GM18861 (cell line): ENCODE results near the gene CEP76.

Source experiments
- ATAC-seq: cut with Tn5 transposase; IDR thresholded peaks from one replicate; pipeline ENCODE4 v1.9.1; 2021; ENCODE audit not compliant: unreplicated experiment

The CEP76 gene

DNA sequence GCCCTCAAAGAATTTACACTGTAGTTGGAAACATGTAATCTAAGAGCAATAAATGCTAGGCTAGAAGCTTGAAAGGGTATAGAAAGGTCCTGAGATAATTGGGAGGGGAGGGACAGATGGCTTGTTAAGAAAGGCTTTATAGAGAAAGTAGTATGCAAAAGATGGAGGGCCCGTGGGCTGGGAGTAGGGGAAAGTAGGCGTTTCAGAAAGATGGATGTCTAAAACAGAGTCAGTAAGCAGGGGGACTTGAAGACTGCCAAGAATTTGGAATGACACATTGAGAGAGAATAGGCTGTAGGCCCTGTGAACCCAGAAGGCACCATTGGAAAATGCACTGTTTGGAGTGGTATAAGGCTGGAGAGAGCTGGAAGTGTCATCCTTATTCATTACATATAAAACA is 1.1 kb upstream of the CEP76 start:
- ATAC-seq = no peak

DNA sequence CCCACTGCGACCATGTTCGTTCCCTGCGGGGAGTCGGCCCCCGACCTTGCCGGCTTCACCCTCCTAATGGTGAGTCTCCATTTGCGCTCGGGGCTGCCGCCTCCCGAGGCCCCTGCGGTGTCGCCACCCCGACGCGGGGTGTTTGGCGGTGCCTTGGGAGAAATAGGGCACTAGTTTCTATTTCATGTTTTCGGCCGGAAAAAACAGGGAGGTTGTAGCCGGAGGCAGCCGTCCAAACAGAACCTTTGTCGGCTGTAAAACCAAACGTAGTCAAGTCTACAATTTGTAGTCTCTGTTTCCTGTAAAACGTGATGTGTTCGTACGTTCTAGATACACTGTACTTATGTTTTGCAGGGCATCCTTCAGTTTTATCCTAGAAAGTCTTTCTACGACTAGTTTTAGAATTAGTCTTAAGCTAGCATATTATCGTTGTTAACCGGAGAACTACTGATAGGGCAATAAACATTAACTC is 609 bp upstream of the CEP76 start:
- ATAC-seq = no peak

DNA sequence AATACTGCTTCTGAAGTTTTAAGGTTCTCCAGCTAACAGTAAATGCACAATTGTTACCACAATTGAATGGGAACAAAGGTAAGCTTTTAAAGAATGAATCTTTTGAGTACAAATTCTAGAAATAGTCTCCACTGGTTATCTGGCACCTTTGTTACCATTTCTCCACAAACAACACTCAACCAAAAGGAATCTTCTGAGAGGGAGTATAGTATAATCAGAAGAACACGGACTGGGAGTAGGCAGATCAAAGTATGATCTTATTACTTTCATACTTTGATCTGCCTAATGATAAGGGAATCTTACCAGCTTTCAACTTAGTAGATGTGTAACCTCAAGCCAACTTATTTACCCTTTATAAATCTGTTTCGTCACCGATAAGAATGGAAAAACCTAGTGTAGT is 1.4 kb downstream of the CEP76 start:
- ATAC-seq = no peak

DNA sequence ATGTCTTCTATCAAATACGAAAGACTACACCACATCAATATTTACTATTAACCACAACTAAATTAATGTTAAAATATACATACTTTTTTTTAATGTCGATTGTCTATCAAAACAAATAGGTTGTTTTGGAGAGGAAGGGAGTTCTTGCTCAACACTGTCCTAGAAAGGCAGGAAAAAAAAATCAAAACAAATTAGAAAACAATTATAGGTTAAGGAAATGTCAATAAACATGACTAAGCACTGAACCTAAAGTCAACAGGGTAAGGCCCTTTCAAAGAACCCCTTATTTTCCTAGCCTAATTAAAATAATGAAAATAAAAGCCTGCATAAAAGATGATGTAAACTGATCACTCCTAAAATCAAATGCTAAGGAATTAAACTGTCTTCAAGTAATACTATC is 2.8 kb downstream of the CEP76 start:
- ATAC-seq = no peak

DNA sequence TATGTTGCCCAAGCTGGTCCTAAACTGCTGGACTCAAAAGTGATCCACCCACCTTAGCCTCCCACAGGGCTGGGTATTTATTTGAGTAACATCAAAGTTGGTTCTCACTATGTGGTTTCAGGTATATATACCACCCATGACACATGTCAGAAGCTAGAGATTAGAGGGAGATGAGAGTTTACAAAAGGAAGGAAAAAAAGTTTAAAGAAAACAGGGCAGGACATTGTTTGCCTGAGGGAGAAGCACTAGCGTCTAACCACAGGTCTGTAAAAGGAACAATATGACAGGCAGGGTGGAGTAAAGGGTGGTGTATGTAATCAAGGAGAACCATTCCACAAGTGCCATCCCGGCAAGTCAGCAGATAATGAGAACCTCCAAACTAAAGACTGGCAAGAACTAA is 8.5 kb downstream of the CEP76 start:
- ATAC-seq = no peak

DNA sequence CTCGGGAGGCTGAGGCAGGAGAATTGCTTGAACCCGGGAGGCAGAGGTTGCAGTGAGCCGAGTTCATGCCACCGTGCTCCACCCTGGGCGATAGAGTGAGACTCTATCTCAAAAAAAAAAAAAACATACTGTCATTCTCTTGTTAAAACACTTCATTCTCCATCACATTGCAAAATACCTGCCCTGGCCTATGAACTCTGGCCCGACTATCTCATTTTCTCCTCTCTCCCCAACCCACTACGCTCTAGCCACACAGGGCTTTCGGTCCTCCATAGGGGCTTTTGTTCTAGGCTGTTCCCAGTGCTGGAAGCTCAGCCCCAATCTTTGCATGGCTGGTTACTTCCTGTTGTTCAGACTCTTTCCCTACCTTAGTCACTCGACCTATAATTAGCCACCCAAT is 10.3 kb downstream of the CEP76 start:
- no peak for ATAC-seq

DNA sequence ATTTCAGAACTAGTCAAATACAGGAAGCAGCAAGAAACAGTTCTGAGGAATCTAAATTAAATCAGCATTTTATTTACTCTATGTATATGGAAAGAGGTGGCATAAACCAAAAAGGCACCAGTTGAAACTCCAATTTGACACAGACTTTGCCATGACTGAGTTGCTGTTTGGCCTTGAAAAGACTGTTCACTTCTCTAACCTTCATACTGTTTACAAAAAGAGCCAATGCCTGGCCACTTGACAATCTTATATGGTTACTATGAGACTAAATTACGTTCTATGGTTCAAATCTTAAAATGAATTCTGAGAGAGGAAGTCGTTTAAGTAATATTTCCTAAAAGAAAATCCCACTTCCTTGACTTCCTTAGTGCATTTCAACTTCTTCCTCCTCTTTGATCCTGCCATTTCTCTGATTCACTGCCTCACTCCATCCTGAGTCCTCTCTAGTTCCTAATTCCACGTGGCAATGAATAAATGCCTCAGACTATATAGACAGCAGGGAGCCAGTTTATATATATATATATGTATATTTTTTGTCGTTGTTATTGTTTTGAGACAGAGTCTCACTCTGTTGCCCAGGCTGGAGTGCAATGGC is 13.2 kb downstream of the CEP76 start:
- no peak for ATAC-seq

DNA sequence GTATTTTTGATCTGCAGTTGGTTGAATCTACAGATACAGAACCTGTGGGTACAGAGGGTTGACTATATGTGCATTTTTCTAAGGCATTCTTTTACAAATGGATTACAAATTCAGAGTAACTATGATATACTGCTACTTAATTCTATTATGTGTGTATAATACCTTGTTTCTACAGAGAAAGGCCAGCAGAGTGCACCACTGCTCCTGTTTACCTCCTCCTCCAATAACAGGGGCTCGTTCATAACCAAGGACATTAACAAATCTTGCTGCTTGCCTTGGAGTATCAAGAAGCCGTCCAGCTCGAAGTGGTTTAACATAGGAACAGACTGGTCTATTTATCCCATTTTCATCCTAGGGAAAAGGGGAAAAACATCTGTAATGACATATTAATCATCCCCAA is 16.4 kb downstream of the CEP76 start:
- ATAC-seq = no peak

DNA sequence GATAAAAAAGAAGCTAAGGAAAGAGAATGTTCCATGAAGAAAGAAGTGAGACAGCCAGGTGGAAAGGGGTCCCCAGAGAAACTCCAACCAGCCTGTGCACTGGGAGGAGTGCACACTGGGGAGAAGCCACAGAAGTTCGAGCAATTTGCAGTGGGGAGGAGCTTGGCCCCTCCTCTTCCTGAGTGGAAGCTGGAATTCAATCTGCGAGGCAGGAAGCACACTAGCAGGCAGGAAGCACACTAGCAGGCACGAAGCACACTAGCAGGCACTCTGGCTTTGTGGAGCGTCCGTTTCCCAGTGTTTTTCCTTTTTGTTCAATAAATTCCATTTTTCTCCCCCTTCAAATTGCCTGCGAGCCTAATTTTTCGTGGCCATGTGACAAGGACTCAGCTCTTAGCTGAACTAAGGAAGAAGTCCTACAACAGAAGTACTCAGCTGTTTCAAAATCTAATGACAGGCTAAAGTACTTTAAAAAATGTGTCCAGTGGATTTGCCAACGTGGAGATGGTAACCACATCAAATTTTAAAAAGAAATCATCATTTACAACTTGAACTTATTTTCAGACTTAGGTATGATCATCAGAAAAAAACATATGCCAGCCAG is 23.2 kb downstream of the CEP76 start:
- no peak for ATAC-seq

DNA sequence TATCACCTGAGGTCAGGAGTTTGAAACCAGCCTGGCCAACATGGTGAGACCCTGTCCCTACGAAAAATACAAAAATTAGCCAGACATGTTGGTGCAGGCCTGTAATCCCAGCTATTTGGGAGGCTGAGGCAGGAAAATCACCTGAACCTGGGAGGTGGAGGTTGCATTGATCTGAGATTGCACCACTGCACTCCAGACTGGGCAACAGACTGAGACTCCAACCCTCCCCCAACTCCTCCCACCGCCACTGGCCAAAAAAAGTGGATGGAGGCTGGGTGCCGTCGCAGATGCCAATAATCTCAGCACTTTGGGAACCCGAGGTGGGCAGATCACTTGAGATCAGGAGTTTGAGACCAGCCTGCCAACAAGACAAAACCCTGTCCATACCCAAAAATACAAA is 34.5 kb downstream of the CEP76 start:
- no peak for ATAC-seq

DNA sequence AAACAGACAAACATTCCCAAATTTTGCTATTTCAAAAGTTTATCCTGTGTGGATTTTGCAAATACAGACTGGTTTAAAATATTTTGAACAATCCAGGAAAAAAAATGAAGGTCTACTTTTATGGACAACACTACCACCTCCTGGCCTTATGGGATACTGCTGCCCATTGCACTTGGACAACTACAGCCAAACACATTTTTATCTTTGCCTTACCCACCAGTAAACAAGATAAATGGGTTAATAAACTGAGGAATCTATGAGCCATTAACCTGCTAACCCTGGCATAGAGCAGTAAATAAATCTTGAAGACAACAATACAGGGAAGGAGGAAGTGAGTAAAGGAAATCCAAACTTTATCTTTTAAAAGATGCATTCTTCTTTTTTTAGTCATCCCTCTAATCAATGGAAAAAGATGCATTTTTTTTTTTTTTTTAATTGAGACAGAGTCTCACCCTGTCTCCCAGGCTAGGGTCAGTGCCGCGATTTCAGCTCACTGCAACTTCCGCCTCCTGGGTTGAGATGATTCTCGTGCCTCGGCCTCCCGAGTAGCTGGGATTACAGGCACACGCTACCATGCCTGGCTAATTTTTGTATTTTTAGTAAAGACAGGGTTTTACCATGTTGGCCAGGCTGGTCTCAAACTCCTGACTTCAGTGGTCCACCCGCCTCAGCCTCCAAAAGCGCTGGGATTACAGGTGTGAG is 42.5 kb downstream of the CEP76 start:
- no peak for ATAC-seq

DNA sequence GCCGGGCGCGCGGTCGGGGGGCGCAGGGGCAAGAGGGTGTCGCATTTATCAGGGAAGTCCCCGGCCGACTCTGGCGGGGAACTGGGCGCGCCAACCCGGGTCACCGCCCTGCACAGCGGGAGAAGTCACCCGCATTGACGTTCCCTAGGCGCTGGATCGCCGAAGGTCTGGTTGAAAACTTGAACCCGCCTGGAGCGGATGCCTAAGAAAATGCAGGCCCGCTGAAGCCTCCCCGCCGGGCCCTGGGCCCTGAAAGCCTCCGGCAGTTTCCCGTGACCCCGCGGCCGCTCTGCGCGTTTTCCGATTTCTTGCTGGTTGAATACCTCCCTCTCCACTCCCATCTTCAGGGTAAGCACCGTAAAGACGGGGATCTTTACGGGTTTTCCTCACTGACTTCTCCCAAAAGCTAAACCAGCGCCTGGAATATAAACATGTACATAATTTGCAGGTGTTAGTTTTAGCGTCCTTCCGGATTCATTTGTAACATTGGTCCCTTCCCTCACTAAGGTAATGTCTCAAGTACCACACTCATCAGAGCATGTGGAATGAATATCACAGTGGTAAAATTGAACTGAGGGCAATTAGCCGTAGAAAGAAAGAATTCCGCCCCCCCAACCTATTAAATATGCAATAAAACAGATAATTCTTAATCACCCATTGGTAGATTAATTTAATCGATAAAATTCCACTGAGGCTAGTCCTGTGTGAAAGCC is 43.9 kb downstream of the CEP76 start:
- no peak for ATAC-seq

DNA sequence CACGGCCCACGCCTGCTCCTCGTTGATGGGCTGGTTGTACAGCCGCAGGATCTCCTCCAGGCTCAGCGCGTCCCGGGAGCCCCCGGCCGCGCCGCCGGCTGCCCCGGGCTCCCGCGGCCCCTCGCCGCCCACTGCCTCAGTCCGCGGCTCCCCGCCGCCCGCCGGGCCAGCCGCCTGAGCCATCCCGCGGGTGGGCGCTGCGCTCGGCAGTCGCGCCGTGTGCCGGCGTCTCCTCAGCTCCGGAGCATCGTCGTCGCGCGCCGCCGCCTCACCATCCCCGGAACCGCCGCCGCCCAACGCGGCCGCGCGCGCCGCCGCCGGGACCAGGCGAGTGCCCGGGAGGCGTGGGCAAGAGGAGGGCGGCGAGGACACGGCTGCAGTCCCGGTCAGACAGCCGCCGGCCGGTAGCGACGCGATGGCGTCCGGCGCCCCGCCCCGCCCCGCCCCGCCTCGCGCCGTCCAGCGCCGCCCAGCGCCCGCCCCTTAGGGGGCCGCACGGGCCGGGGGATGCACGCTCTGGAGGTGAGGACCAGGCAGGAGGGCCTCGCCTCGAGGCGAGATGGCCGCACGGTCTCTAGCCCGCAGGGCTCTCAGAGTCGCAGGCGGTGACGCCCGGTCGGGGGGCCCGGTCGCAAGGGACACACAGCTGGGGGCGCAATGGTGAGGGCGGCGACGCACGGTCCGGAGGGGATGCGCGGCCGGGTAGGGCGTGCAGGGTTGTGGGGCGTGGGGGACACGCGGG is 44.7 kb downstream of the CEP76 start, which contains the start of gene SPIRE1:
SPIRE1 (minus strand) TSS at position 424 of the 742 bp plus-strand sequence; CDS start at position 183, 241 bp downstream.
- no peak for ATAC-seq

DNA sequence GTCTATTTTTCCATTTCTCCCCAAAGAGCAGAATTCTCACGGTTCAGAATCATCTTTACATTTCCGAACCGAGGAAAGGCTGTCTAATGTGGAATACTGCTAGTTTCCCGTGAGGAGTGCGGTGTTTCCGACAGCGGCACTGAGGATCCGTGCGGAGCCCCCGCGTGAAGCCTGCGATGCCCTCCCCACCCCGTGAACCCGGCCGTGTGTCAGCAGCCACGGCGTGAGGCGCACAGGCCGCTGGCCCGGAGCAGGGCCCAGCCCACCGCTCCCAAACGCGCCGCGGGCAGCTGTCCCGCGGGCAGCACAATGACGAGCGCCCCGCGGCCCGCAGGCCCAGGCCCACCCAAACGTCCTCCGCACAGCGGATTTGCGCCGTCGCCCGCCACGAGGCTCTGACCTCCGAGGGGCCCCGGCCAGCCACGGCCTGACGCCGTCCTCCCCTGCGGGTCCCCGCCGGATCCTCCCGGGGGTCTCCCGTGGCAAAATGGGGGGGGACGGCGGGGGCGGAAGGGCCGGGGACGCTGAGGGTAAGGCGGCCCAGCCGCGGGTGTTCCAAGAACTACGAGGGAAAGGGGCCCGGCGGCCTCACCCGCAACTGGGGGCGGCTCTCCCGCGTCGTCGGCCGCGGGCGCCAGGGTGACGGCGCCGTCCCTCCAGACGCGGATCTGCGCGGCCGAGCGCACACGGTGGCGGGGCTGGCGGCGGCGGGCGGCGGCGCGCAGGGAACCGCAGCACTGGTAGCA is 45.4 kb downstream of the CEP76 start:
- ATAC-seq = no peak

DNA sequence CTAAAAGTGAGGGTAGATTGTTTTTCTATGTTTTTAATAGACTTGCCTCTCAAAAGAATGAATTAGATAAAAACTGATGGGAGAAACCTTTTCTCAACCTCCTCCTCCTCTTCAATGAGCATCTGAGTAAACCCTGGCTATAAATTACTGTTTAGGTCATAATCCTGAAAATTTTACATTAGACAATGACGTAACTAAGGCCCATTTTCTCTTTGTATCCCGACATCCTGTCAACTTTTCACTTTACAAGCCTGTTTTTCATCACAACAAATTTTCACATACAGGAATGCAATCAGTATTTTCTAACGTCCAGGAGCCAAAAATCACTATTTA is 46.0 kb downstream of the CEP76 start:
- ATAC-seq = no peak

DNA sequence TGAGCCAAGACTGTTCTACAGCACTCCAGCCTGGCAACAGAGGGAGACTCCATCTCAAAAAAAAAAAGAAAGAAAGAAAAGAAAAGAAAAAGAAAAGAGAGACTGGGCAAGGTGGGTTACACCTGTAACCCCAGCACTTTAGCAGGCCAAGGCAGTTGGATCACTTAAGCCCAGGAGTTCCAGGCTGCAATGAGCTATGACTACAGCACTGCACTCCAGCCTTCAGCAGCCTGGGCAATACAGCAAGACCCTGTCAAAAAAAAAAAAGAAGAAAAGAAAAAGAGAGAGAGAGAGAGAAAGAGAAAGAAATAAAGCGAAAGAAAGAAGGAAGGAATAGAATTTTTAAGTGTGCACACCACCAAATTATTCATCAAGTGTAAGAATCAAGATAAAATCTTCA is 47.6 kb downstream of the CEP76 start:
- ATAC-seq = no peak

DNA sequence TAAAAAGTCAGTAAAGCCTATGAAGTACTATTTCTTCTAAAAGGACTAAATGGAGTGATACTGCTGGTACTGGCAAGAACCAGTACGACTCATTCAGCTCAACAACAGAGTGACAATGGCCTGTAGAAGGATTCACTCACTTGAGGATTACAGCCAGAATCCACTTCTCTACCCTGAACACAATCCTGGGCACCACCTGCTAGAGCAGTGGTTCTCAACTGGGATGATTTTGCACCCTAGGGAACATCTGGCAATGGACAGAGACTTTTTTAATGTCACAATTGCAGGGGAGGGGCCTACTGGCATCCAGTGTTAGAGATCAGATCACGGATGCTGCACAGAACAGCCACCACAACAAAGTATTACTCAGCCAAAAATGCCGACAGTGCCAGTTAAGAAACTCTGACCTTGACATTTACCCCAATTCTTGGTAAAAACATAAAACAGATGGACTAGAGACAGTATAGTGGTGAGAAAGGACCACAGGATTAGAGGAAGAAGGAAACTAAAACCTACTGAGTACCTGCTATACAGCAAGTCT is 49.6 kb downstream of the CEP76 start:
- ATAC-seq = no peak

DNA sequence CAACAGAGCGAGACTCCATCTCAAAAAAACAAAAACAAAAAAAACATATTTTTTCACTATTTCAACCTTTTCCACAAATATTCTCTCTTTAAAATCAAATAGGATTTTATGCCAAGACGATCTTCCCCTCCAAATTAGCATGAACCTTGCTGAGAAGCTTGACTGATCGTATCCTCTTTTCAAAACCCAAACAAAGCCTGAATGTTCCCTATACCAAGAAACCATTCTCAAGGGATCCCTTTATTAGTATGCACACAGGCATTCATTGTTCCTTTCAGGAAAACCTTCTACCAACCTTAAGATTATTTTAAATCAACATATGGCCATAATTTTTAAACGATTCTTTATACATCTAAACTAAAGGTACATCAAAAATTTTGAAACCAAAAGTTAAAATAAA is 50.9 kb downstream of the CEP76 start:
- no peak for ATAC-seq

DNA sequence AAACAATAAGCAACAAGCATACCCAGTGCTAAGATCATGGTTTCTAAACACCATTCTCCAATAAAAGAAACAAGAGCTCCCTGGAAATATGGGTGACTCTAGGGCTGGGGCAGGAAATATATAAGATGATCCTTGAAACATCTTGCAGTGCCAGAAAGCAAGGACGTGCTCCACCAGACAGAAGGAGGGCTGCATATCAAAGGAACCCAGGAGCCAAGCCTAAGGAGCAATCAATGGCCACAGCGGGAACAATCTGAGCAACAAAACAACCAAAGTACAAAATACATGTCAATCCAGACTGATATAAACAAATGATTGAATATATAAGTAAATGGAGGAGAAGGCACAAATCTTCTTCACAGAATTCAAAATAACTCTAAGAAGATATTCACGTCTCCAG is 54.8 kb downstream of the CEP76 start:
- ATAC-seq = no peak

DNA sequence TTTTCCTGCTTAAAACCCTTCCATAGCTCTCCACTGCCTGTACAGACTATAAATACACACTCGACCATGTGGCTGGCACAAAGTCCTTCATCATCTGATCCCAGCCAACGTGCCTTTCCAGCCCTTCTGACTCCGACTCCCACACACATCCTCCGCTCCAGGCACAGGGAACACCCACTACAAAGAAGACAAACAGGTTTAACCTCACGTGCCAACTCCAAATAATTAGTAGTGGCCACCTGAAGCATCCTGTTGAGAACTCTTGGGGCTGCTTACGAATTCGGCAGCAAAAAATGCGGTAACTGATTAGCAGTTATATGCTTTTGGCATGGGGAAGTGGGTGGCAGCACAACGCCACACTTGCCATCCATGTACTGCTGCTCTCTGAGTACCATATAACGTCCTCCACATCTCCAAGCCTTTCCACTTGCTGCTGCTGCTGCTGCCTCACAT is 56.7 kb downstream of the CEP76 start:
- no peak for ATAC-seq
